A549 (cell line): ENCODE data around the gene B3GNT4.

Experiments used
- CHD2 ChIP-seq: fragments of 150-350 bp; IDR thresholded peaks from 2 replicates; pipeline ENCODE4 v1.6.1; 2014; ENCODE audit warnings: low read length; ENCODE audit not compliant: partially characterized antibody
- CTCF ChIP-seq: fragments of >200 bp; sonication (Bioruptor Twin); formaldehyde crosslinking; IDR thresholded peaks from 3 replicates; pipeline ENCODE4 v1.5.1; 2016
- TF ChIP-seq, protein P1 (sequence below): fragments of 200-600 bp; sonication (generic); IDR thresholded peaks from 2 replicates; pipeline ENCODE4 v1.6.1; 2016; ENCODE audit warnings: antibody characterized with exemption, mild to moderate bottlenecking, moderate library complexity

DNA sequence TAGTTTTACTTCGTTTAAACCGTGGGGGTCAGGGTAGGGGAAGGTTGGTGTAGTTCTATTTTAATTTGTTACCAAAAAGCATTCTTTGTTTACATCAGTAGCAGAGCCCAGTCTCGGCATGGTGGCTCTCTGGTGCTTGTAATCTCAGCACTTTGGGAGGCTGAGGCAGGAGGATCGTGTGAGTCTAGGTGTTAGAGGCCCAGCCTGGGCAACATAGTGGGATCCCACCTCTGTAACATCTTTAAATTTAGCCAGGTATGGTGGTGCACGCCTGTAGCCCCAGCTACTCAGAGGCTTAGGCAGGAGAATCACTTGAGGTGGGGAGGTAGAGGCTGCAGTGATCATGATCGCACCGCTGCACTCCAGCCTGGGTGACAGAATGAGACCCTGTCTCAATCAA is 18.4 kb upstream of the B3GNT4 start:
- no peak for TF ChIP-seq CTCF
- no peak for TF ChIP-seq CHD2
- TF ChIP-seq, protein P1, sequence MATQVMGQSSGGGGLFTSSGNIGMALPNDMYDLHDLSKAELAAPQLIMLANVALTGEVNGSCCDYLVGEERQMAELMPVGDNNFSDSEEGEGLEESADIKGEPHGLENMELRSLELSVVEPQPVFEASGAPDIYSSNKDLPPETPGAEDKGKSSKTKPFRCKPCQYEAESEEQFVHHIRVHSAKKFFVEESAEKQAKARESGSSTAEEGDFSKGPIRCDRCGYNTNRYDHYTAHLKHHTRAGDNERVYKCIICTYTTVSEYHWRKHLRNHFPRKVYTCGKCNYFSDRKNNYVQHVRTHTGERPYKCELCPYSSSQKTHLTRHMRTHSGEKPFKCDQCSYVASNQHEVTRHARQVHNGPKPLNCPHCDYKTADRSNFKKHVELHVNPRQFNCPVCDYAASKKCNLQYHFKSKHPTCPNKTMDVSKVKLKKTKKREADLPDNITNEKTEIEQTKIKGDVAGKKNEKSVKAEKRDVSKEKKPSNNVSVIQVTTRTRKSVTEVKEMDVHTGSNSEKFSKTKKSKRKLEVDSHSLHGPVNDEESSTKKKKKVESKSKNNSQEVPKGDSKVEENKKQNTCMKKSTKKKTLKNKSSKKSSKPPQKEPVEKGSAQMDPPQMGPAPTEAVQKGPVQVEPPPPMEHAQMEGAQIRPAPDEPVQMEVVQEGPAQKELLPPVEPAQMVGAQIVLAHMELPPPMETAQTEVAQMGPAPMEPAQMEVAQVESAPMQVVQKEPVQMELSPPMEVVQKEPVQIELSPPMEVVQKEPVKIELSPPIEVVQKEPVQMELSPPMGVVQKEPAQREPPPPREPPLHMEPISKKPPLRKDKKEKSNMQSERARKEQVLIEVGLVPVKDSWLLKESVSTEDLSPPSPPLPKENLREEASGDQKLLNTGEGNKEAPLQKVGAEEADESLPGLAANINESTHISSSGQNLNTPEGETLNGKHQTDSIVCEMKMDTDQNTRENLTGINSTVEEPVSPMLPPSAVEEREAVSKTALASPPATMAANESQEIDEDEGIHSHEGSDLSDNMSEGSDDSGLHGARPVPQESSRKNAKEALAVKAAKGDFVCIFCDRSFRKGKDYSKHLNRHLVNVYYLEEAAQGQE = no peak
